NCI-H2081 treated with DMSO at 0.1 percent for 48 hours (cell line): ENCODE data around the gene AP2A1.
A peak's percentile ranks its signal among the peaks of the same experiment; 100 is the strongest.

ENCODE experiments used
- DNase-seq: peaks from one replicate; lab custom pipeline; 2025; lab: John Stamatoyannopoulos, UW

Gene AP2A1

DNA sequence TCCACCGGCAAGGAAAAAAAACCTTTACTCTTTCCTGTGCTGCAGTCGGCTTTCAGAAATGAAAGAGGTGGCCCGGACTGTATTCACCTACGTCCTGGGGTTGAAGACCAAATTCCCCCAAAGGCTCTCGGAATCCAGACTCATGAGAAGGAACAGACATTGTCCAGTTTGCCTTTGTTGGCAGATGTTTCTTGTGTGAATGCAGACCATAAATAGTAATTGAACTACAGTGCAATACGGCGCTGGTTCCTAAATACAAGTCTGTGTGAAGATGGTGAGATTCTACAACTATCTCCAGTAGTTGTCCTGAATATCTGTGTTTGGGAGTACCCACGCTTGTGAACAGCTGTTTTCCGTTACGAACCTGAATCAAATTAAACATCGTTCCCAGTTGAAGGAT lies 72.9 kb downstream of the AP2A1 start:
- no peak for DNase-seq

GRCh38 chr19:49840321-49840720 lies 73.5 kb downstream of the AP2A1 start:
- DNase-seq: no peak

DNA sequence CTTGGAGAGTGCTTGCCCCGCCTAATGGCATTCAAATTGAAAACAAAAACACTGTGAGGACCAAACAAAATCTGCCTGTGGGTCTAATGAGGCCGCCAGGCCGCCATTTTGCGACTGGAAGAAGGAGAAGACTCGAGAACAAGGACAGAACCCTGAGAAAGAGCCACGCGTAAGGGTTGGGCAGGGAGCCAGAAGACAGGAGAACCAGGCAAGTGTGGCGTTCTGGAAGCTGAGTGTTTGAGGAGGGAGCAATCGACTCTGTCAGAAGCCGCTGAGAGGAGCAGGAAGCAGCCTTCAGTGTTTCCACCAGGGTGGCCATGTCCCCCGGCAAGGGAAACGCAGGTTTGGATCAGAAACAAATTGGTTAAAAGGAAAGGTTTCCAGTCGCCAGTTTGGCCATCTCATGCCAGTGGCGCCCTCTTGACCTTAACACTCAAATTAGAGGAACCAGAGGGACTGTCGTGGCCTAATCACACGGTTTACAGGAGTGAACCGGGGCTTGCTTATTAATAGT lies 74.0 kb downstream of the AP2A1 start:
- no peak for DNase-seq

DNA sequence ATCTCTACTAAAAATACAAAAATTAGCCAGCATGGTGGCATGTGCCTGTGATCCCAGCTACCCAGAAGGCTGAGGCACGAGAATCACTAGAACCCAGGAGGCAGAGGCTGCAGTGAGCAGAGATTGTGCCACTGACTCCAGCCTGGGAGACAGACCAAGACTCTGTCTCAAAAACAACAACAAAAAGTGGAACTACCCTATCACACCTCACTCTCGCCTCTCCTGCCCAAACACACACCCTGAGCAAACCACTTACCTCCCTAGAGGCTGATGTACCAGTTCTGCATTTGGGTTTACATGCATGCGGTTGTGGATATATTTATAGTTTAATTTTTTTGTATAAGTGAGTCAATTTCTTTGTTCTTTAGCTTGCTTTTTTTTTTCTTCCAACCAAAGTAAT lies 76.5 kb downstream of the AP2A1 start:
- DNase-seq: no peak

- no peak for DNase-seq
These were observed 77.6 kb downstream of the AP2A1 start for GRCh38 chr19:49844138-49845095.

GRCh38 chr19:49845414-49845813 lies 78.6 kb downstream of the AP2A1 start:
- DNase-seq: no peak

GRCh38 chr19:49846408-49846807 lies 79.6 kb downstream of the AP2A1 start:
- DNase-seq: no peak

GRCh38 chr19:49847731-49848696 lies 81.2 kb downstream of the AP2A1 start:
- no peak for DNase-seq

- DNase-seq: no peak
These were observed 82.1 kb downstream of the AP2A1 start for GRCh38 chr19:49848938-49849337.

DNA sequence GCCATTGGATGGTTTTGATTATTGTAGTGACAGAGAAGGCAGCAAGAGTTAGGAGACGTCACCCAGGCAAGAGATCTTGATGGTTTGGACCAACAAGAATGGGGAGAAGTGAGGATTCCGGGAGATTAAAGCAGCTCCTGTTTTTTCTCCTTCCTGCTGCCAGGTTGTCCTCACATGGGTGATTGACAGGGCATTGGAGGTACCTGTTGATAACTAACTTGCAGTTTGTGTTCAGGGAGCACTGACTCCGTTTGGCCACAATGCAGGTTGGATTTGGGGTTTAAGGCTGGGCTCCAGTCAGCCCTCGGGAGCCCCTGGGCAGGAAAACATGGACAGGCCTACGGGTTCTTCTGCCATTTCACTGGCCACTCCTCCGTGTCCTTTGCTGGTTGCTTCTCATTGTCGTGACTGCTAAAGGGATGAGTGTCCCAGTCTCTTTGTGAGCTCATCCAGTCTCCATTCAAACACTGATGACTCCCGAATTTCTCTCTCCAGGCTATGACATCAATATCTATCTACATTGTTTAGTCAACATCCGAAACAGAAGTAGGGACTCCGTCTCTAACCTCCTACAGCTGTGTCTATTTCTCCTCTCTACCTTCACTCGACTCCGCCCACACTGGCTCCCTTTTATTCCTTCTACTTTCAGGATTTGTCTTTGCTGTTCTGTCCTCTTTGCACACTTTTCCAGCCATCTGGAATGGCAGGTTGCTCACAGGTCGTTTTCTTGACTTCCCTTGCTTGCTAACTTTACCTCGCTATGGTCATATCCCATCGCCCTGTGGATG lies 82.8 kb downstream of the AP2A1 start:
- no peak for DNase-seq

- DNase-seq: no peak
These were observed 83.4 kb downstream of the AP2A1 start for GRCh38 chr19:49850221-49850486.

GRCh38 chr19:49850487-49851342 lies 83.9 kb downstream of the AP2A1 start, which contains the start of gene PTOV1:
Gene PTOV1, plus strand, starts transcription at chr19:49851159.
- peak; percentile 54 for DNase-seq

GRCh38 chr19:49851456-49852259 lies 84.9 kb downstream of the AP2A1 start:
- no peak for DNase-seq

DNA sequence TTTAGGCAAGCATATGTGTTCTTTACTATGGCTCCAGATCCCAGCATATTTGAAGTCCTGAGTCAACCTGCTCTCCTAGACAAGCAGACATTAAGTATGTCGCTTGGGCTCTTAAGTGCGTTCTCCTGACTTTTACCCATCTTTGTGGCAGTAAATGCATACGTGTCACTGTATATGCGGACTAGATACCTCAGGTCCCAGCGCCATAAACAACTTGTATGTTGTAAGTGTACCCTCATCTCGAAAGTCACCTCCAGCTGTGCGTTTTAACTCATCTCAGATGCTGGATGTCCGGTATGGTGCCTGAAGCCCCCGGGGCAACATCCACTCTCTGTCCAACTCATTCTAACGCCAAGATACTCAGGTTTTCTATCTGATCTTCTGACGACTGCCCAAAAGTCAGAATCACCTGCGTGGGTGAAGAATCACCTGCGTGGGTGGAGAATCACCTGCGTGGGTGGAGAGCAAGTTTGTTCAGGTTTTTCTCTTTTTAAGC lies 85.9 kb downstream of the AP2A1 start:
- DNase-seq: no peak

- no peak for DNase-seq
These were observed 87.1 kb downstream of the AP2A1 start for GRCh38 chr19:49853852-49854377.

DNA sequence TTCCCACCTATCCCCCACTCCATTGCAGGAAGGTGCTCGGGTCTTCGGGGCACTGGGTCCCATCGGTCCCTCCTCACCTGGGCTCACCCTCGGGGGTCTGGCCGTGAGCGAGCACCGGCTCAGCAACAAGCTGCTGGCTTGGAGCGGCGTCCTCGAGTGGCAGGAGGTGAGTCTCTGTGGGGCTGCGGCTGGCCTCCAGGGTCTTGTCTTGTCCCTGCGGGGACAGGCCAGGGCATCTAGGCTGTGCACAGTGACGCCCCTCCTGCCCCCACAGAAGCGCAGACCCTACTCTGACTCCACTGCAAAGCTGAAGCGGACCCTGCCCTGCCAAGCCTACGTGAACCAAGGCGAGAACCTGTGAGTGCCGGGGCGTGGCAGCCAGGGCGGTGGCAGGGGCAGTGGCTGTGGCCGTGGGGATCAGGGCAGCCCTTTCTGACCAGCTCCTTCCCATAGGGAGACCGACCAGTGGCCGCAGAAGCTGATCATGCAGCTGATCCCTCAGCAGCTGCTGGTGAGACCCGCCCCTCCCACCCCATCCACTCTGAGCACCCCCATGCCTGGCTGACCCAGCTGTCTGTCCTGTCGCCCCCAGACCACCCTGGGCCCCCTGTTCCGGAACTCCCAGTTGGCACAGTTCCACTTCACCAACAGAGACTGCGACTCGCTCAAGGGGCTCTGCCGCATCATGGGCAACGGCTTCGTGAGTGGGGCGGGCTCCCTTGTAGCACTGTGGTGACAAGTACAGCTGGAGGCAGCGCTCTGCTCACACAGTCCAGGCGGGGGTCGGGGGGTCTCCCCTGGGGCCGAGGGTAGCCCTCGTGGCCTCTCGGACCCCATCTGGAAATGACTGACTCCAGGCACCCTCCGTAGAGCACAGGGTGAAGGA lies 87.8 kb downstream of the AP2A1 start:
- no peak for DNase-seq

- DNase-seq: no peak
These were observed 88.5 kb downstream of the AP2A1 start for GRCh38 chr19:49855277-49855675.
